ENCODE measurements around the gene SLC27A2. TPM values are rescaled to one million over a fixed set of nuclear protein-coding genes. Genes with fewer than 3 reads are reported as not detected.
A peak's percentile ranks its signal among the peaks of the same experiment; 100 is the strongest.

Gene SLC27A2
- total and polyA plus RNA-seq, 10 of the 15 experiments (the other 5 are each of a cell fraction or from before 2014, with no cell fraction given) = 0.22 to 1.2 (median 0.69) TPM; not detected in 1

GRCh38 chr15:50137330-50137761 lies 44.6 kb upstream of the SLC27A2 start:
- no peak overlapping the region for H3K4me2 ChIP-seq (ENCODE audit: control insufficient read depth, insufficient read depth)
- ATAC-seq (no peak), FAIRE-seq (peak; percentile 7), DNase-seq (ENCODE audit: low read depth, low spot score) (no peak)
- no peak overlapping the region for H3K9ac ChIP-seq (ENCODE audit: control insufficient read depth, insufficient read depth, low read length)
- TF ChIP-seq BCL3 (IDR thresholded peaks at IDR 0.05; ENCODE audit: borderline replicate concordance, insufficient read depth, low read depth, low read length, poor library complexity, severe bottlenecking) (peak; percentile 64), SPI1 (IDR thresholded peaks at IDR 0.05; ENCODE audit: borderline replicate concordance, insufficient read depth, low read depth, low read length) (no peak)
- no peaks in the 10 kb centered on the region for H3K79me2 ChIP-seq (ENCODE audit: control insufficient read depth, insufficient read depth, low read length)
- H3K4me1 ChIP-seq (ENCODE audit: control insufficient read depth, insufficient read depth, low read length) = no peaks in the 10 kb centered on the region
- ChIA-PET CTCF (interaction anchor here (0.6 to 1.3 kb wide), 8 partner anchors 19 to 981 kb away, joined by 3 to 9 read pairs (median 3); no protein-coding TSS in a partner anchor), POLR2A (no interaction called here), SMC1A (ENCODE audit: uncharacterized antibody, unreplicated experiment) (interaction anchor here (0.7 to 1.5 kb wide), 3 partner anchors 66 to 892 kb away, joined by 3 read pairs; no protein-coding TSS in a partner anchor), RAD21 (ENCODE audit: unreplicated experiment) (interaction anchor here (1.1 kb wide), 1 partner anchor 896 kb away, joined by 4 read pairs; no protein-coding TSS in a partner anchor)
- no peak overlapping the region for H2AFZ ChIP-seq (ENCODE audit: control insufficient read depth, low read depth, low read length)
- H4K20me1 ChIP-seq (ENCODE audit: control insufficient read depth, insufficient read depth) = no peaks in the 10 kb centered on the region
- H3K27me3 ChIP-seq (replicated peaks in 1 of 2; ENCODE audit: control insufficient read depth in 2 of 2, insufficient read depth in 2 of 2, low read length in 1 of 2) = peaks cover 0 to 2% of the 10 kb centered on the region in 2 experiments; a peak in 2 of 4 replicates
- H3K4me3 ChIP-seq = no peak overlapping the region
- no peak overlapping the region for H3K27ac ChIP-seq (ENCODE audit: control insufficient read depth, insufficient read depth)
- intact Hi-C loops (cut with micrococcal nuclease; ENCODE audit: unreplicated experiment) = no loop called here
- 31% methylated on average over 7 of the region's 7 CpGs for WGBS (ENCODE audit: insufficient coverage, insufficient replicate concordance, low lambda C conversion rate, missing lambda C conversion rate)
- in situ Hi-C loops (cut with MboI) = no loop called here
- BruUV-seq (replicated peaks) = no TSS peak
- H3K9me3 ChIP-seq (replicated peaks; ENCODE audit: control insufficient read depth, insufficient read depth, low read length) = no peaks in the 10 kb centered on the region; the same call in 2 of the 3 replicates
- H3K36me3 ChIP-seq (ENCODE audit: control insufficient read depth in 2 of 2, insufficient read depth in 2 of 2, low read length in 1 of 2) = no peaks in the 10 kb centered on the region

GRCh38 chr15:50137893-50138292 lies 44.1 kb upstream of the SLC27A2 start:
- H3K9ac ChIP-seq (ENCODE audit: control insufficient read depth, insufficient read depth, low read length) = no peak overlapping the region
- no peaks in the 10 kb centered on the region for H3K36me3 ChIP-seq (ENCODE audit: control insufficient read depth in 2 of 2, insufficient read depth in 2 of 2, low read length in 1 of 2)
- FAIRE-seq = no peak
- SMC1A ChIA-PET (ENCODE audit: uncharacterized antibody, unreplicated experiment) = interaction anchor here (0.7 to 1.5 kb wide), 3 partner anchors 67 to 893 kb away, joined by 3 read pairs; no protein-coding TSS in a partner anchor
- RAD21 ChIA-PET (ENCODE audit: unreplicated experiment) = interaction anchor here (1.1 kb wide), 1 partner anchor 896 kb away, joined by 4 read pairs; no protein-coding TSS in a partner anchor
- in situ Hi-C loops (cut with MboI) (no loop called here), intact Hi-C loops (cut with micrococcal nuclease; ENCODE audit: unreplicated experiment) (no loop called here)
- no peak for DNase-seq (ENCODE audit: low read depth, low spot score)
- BruUV-seq (replicated peaks) = no TSS peak
- H3K4me3 ChIP-seq = no peak overlapping the region
- no peaks in the 10 kb centered on the region; the same call in 2 of the 3 replicates for H3K9me3 ChIP-seq (replicated peaks; ENCODE audit: control insufficient read depth, insufficient read depth, low read length)
- peaks cover 0 to 2% of the 10 kb centered on the region in 2 experiments; a peak in 2 of 4 replicates for H3K27me3 ChIP-seq (replicated peaks in 1 of 2; ENCODE audit: control insufficient read depth in 2 of 2, insufficient read depth in 2 of 2, low read length in 1 of 2)
- H3K27ac ChIP-seq (ENCODE audit: control insufficient read depth, insufficient read depth) = no peak overlapping the region
- no peaks in the 10 kb centered on the region for H3K79me2 ChIP-seq (ENCODE audit: control insufficient read depth, insufficient read depth, low read length)
- H3K4me2 ChIP-seq (ENCODE audit: control insufficient read depth, insufficient read depth) = no peak overlapping the region
- TF ChIP-seq PAX5 (IDR thresholded peaks at IDR 0.05; ENCODE audit: borderline replicate concordance, low read depth, low read length) (no peak), TCF12 (IDR thresholded peaks at IDR 0.05; ENCODE audit: low read depth, low read length) (no peak), KLF5 (IDR thresholded peaks at IDR 0.05; ENCODE audit: partially characterized antibody) (no peak)
- no peak overlapping the region for H2AFZ ChIP-seq (ENCODE audit: control insufficient read depth, low read depth, low read length)
- H3K4me1 ChIP-seq (ENCODE audit: control insufficient read depth, insufficient read depth, low read length) = no peaks in the 10 kb centered on the region
- WGBS (ENCODE audit: insufficient coverage, insufficient replicate concordance, low lambda C conversion rate, missing lambda C conversion rate) = 16% methylated on average over 2 of the region's 2 CpGs
- no peak for ATAC-seq
- POLR2A ChIA-PET = no interaction called here
- CTCF ChIA-PET = interaction anchor here (0.6 to 1.3 kb wide), 8 partner anchors 19 to 982 kb away, joined by 3 to 9 read pairs (median 3); no protein-coding TSS in a partner anchor
- H4K20me1 ChIP-seq (ENCODE audit: control insufficient read depth, insufficient read depth) = no peaks in the 10 kb centered on the region

Data from GM12878 (cell line).